GM10266 (cell line): ENCODE measurements around the gene RBM22.

ENCODE experiments used
- DNase-seq: peaks from one replicate; pipeline ENCODE4 v3.0.0; 2012; ENCODE audit errors: extremely low spot score
- TF ChIP-seq, protein P1 (sequence below): IDR thresholded peaks from 2 replicates; pipeline ENCODE4 v1.5.1; 2012; ENCODE audit warnings: mild to moderate bottlenecking, low read depth; ENCODE audit not compliant: control insufficient read depth, insufficient read depth; ENCODE audit errors: missing control alignments

Gene RBM22

DNA sequence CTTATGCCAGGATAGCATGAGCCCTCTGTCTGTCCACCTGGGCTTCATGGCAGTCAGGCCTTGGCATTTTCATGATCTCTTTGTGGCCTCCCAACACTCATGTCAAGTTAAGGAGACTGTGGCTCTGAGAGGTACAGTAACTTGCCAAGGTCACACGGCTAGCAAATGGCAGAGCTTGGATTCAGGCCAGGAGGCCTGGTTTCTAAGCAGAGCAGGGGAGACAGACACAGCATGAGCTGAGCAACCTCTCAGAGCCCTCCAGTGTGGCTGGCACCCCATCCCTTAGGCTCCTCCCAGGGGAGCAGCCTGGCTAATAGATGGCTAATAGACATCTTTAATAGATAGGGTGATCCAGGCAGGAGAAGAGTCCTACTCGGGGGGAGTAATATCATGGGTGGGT, 56.3 kb downstream of the RBM22 start:
- no peak for DNase-seq
- TF ChIP-seq, protein P1, sequence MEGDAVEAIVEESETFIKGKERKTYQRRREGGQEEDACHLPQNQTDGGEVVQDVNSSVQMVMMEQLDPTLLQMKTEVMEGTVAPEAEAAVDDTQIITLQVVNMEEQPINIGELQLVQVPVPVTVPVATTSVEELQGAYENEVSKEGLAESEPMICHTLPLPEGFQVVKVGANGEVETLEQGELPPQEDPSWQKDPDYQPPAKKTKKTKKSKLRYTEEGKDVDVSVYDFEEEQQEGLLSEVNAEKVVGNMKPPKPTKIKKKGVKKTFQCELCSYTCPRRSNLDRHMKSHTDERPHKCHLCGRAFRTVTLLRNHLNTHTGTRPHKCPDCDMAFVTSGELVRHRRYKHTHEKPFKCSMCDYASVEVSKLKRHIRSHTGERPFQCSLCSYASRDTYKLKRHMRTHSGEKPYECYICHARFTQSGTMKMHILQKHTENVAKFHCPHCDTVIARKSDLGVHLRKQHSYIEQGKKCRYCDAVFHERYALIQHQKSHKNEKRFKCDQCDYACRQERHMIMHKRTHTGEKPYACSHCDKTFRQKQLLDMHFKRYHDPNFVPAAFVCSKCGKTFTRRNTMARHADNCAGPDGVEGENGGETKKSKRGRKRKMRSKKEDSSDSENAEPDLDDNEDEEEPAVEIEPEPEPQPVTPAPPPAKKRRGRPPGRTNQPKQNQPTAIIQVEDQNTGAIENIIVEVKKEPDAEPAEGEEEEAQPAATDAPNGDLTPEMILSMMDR: no peak

GRCh38 chr5:150644058-150644457, 56.8 kb downstream of the RBM22 start:
- DNase-seq: no peak
- TF ChIP-seq, protein P1: no peak

- no peak for DNase-seq
- TF ChIP-seq, protein P1: no peak
Observed at GRCh38 chr5:150642991-150643710, 57.7 kb downstream of the RBM22 start.

DNA sequence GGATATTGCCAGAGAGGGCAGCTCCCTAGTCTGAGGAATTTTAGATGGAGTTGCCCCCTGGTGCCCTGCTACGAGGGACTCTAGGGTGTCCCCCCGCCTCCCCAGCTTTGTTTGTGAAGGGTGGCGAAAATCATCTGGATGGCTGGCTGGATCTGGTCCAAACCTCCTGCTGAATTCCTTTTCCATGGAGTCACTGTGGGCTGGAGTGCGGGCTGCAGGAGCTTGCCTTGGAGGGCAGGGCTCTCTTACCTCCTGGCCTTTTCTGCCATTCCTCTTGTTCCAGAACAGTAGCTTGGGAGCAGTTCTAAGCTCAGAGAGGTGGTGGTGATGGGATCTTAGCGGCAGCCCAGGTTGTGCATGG, 58.3 kb downstream of the RBM22 start:
- no peak for DNase-seq
- TF ChIP-seq, protein P1: no peak

DNA sequence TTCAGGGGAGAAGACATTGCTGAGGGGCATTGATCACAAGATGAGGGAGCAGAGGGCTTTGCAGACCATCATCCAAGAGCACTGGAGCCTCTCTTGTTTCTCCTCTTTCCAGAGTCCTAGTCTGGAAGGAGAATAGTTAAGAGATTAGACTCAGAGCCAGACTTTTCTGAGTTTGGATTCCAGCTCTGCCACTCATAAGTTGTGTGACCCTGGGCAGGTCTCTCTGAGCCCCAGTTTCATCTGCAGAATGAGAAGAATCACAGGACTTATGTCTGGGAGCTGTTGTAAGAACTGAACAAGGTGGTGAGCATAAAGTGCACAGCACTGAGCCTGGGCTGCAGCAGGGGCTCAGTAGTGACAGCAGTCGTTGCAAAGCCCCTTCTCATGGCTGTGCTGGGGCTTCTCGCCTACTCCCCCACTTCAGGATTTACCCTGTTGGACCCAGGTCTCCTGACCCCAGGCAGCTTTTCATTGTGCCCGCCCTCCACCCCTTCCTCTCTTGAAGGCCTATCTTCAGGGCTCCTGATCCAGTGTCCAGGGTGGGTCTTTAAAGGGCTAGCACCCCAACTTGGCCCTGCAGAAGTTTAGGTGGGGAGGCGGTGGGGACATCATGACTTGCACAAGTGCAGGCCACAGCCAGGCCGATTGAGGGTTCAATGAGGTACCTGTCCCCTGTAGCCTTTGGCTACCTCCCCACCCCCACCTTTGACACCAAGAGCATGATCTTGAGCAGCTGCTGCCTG, 58.9 kb downstream of the RBM22 start:
- no peak for DNase-seq
- TF ChIP-seq, protein P1: no peak

DNA sequence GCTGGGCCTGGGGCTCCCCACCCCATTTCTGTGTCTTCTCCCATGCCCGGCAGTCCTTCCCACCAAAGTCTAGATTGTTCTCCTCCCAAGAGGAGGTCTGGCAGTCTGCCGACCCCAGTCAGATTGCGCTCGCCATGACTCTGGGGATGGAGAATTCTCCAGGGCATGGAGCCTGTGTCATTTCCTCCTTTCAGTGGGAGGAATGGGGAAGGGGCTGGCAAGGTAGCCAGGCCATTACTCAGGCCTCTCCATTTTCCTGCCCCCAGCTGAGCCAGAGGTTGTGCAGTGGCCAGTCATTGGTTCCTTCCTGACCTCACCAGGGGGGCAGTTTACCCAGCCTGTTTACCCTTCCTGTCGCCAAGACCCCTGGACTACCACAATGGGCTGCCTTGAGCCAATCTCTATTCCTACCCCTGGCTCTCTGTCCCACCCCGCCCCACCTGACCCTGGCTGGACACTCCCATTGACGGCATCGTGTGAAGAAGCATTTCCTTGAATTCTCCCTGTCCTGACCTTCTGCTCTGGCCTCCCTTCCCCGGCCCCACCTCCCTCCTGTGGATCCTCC, 59.8 kb downstream of the RBM22 start:
- no peak for DNase-seq
- TF ChIP-seq, protein P1: no peak
